GM19025 (cell line): ENCODE results near the gene CACNG3.

Source experiments
- ATAC-seq: cut with Tn5 transposase; IDR thresholded peaks from one replicate; pipeline ENCODE4 v1.9.1; 2021; ENCODE audit warnings: mild to moderate bottlenecking, low read depth, moderate library complexity; ENCODE audit not compliant: unreplicated experiment

The CACNG3 gene

DNA sequence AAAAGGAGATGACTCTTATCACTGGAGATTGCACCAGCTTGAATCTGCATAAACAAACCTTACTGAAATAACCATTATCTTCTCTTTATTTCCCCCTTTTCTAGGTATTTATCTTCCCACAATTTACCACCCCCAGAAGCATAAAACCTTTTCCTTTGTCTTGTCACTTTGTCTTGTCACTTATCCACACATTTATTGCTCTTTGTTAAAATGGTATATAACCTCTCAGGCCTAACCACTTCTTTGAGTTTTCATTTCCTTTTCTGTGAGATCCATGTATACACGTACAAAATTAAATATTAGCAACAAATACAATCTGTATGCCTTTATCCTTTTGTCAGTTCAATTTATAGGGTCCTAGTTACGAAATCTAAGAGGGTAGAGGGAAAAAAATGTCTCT lies 122.9 kb downstream of the CACNG3 start:
- no peak for ATAC-seq

DNA sequence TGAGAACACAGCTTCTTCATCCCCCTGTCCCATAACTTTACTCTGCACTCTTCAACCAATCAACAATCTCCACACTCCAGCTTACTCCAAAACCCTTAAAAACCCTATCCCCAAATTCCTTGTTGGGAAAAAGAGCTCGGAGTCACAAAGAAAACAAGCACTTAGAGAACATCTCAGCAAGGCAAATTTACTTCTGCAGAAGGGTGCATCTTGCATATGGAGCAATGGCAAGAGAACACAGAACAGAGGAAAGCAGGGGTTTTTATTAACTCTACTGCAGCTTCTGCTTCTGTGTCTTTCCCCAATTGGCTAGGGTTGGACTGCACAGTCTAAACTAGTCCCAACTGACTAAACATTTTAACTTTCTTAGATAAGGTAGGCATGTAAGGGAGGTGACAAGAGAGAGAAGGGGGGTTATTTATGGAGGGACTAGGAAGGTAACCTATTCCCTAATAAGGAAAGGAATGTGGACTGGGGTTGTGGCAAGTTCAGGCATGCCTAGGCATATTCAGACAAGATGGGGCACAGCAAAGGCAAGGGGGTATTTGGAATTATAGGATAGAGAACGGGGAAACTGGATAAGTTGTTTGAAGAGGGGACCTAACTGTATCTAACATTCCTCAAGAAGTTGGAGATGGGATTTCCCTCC lies 125.5 kb downstream of the CACNG3 start:
- no peak for ATAC-seq

DNA sequence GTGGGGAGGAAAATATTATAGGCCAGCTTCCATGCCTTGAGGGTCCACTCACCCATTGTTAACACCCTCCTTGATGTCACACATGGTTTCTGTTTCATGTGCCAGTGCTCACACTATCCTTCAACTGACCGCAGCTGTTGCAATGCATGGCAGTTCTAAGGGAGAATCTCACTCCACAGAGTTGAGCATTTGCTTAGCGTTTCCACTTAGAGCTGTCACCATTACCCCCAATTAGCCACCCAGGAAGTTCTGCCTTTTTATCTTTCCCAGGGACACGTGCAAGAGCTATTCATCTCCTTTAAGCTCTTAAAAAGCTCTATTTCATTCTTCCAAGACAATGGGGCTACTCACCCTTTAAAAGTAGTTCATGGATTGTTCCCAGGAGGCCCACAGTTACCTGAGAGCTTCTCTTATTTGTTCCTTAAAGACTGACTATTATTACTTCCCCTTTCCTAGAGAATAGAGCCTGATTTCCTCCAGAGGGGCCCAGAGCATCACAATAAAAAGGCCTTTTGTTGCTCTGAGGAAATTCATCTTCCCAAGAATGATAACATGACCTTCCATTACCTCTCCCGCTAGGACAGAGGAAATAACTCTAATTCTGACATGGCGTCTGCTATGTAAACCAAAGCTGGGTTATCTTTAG lies 126.8 kb downstream of the CACNG3 start:
- ATAC-seq: no peak

DNA sequence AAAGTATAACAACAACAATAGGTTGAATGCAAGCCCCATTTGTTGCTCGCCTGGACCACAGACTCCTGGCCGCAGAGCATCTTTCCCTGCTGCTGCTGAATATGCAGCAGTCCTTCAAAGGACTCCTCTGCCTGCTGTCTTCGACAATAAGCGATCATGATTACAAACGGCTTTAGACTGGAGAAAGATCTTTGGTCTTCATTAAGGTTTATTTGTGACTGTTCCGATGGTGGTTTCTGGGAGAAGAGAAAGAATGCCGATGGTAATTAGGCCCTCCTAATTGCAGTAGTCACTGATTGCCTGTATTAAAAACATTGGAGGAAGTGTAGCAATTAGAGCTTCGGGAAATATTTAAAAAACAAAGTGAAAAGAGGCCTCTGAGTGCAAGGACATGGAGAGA lies 138.2 kb downstream of the CACNG3 start:
- no peak for ATAC-seq

GRCh38 chr16:24396350-24397271 lies 140.5 kb downstream of the CACNG3 start:
- no peak for ATAC-seq

DNA sequence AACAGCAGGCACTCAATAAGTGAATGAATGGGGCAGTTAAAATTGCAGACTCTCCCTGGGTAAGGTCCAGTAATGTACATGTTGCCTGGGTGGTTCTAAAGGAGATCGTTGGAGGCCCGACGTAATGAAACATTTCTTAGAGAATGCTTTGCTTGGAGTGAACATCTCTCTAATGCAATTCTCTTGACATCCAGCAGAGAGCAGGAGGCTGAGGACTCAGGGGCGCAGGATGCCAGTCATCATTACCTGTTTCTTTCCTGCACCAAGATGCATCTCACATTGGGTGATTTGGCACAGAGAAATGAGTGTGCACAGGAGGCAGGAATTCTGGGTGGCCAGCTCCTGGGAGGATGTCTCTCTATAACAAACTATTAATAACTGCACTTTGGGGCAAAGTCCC lies 152.9 kb downstream of the CACNG3 start:
- ATAC-seq: no peak
